Measurements from ENCODE around the gene FMO1. TPM values are rescaled to one million over a fixed set of nuclear protein-coding genes. Genes with fewer than 3 reads are reported as not detected.

FMO1 gene
- total RNA-seq, 1 experiment from 2014 or later, result not detected

DNA sequence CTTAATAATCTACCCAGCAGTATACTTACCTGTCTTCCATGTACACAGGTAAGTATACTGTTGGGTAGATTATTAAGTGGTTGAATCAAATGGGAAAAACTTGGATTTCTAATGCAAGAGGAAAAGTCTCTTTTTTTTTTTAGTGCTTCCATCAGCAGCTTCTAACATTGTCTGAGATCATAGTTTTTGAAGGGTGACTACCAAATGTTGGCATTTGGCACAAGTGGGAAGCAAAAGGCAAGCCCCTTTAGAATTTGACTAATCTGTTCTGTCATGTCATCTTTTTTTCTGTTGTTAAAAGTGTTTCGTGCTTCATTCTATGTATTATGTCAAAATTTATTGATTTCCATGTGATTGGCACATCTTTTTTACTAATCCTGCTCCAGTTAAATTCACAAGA is 547 bp downstream of the FMO1 start:
- Histone ChIP-seq H3K79me2 (ENCODE audit: insufficient read depth, low read length) (no peaks in the 10 kb centered on the region), H3K27me3 (ENCODE audit: insufficient read depth, low read length) (no peaks in the 10 kb centered on the region), H3K4me3 (replicated peaks in 1 of 2; ENCODE audit: low read depth in 1 of 2, low read length in 2 of 2) (no peak overlapping the region), H3K4me1 (ENCODE audit: control insufficient read depth in 1 of 2, insufficient read depth in 2 of 2, low read length in 2 of 2) (peaks cover 0 to 3% of the 10 kb centered on the region in 2 experiments; a peak in 1 of 4 replicates), H3K36me3 (ENCODE audit: control insufficient read depth in 1 of 2, insufficient read depth in 2 of 2, low read length in 2 of 2) (no peaks in the 10 kb centered on the region), H3K9me3 (ENCODE audit: control insufficient read depth in 1 of 2, insufficient read depth in 1 of 2, low read depth in 1 of 2, low read length in 2 of 2) (no peaks in the 10 kb centered on the region), H3K27ac (ENCODE audit: low read depth, low read length) (no peak overlapping the region), H4K20me1 (ENCODE audit: insufficient read depth) (no peaks in the 10 kb centered on the region), H3K9me2 (ENCODE audit: insufficient read depth) (no peaks in the 10 kb centered on the region), H3K4me2 (ENCODE audit: low read length) (no peak overlapping the region), H2AFZ (ENCODE audit: low read depth, low read length, poor library complexity, severe bottlenecking) (no peak overlapping the region), H3K9ac (ENCODE audit: low read length) (no peak overlapping the region)
- TF ChIP-seq CBX3 (IDR thresholded peaks at IDR 0.05; ENCODE audit: low read depth) (no peak), FOSL1 (IDR thresholded peaks at IDR 0.05; ENCODE audit: low read depth) (no peak), ZFX (IDR thresholded peaks at IDR 0.05) (no peak), TCF7L2 (IDR thresholded peaks at IDR 0.05; ENCODE audit: borderline replicate concordance, extremely low read depth, insufficient read depth, insufficient read length) (no peak), POLR2A (IDR thresholded peaks at IDR 0.05; ENCODE audit: borderline replicate concordance, extremely low read depth, insufficient read depth, insufficient read length) (no peak), CEBPB (IDR thresholded peaks at IDR 0.05; ENCODE audit: low read depth) (no peak), POLR2AphosphoS5 (IDR thresholded peaks at IDR 0.05; ENCODE audit: low read depth, low read length) (no peak), EZH2phosphoT487 (IDR thresholded peaks at IDR 0.05; ENCODE audit: borderline replicate concordance) (no peak), REST (IDR thresholded peaks at IDR 0.05; ENCODE audit: low read depth) (no peak), JUND (IDR thresholded peaks at IDR 0.05) (no peak), ZBTB33 (IDR thresholded peaks at IDR 0.05; ENCODE audit: extremely low read depth, insufficient replicate concordance, low read length) (no peak)
- TF ChIP-seq, protein P1, sequence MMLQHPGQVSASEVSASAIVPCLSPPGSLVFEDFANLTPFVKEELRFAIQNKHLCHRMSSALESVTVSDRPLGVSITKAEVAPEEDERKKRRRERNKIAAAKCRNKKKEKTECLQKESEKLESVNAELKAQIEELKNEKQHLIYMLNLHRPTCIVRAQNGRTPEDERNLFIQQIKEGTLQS (IDR thresholded peaks at IDR 0.05), result no peak
- TF ChIP-seq, protein P2, sequence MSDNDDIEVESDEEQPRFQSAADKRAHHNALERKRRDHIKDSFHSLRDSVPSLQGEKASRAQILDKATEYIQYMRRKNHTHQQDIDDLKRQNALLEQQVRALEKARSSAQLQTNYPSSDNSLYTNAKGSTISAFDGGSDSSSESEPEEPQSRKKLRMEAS (IDR thresholded peaks at IDR 0.05), result no peak
- TF ChIP-seq, protein P3, sequence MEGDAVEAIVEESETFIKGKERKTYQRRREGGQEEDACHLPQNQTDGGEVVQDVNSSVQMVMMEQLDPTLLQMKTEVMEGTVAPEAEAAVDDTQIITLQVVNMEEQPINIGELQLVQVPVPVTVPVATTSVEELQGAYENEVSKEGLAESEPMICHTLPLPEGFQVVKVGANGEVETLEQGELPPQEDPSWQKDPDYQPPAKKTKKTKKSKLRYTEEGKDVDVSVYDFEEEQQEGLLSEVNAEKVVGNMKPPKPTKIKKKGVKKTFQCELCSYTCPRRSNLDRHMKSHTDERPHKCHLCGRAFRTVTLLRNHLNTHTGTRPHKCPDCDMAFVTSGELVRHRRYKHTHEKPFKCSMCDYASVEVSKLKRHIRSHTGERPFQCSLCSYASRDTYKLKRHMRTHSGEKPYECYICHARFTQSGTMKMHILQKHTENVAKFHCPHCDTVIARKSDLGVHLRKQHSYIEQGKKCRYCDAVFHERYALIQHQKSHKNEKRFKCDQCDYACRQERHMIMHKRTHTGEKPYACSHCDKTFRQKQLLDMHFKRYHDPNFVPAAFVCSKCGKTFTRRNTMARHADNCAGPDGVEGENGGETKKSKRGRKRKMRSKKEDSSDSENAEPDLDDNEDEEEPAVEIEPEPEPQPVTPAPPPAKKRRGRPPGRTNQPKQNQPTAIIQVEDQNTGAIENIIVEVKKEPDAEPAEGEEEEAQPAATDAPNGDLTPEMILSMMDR (IDR thresholded peaks at IDR 0.05 in 2 of 3, conservative IDR thresholded peaks at IDR 0.05 in 1 of 3; ENCODE audit: borderline replicate concordance in 1 of 3, insufficient read depth in 1 of 3, low read depth in 2 of 3, low read length in 2 of 3), result no peak
- BruUV-seq (replicated peaks), result no TSS peak
- ATAC-seq (no peak), DNase-seq (ENCODE audit: low read depth, low spot score) (no peak)
- RAD21 ChIA-PET (ENCODE audit: low non-redundant PET in 1 of 2, low total read pairs in 2 of 2, uncharacterized antibody in 2 of 2, unreplicated experiment in 2 of 2), result no interaction called here
- CTCF ChIA-PET, result no interaction called here
- POLR2A ChIA-PET, result no interaction called here
- intact Hi-C loops (cut with micrococcal nuclease), result loop anchor here (5.0 to 10.0 kb wide), 3 partner anchors 63 to 466 kb away; partner anchors contain the start of gene FMO4

All from HCT116 (cell line).